Measurements from ENCODE around the gene CCDC9B. TPM values are rescaled to one million over a fixed set of nuclear protein-coding genes. Genes with fewer than 3 reads are reported as not detected.
A peak's percentile ranks its signal among the peaks of the same experiment; 100 is the strongest.

Gene CCDC9B
- total RNA-seq, 1 donor, result 23.9 TPM

- H3K9me3 ChIP-seq (ENCODE audit: low read depth, low read length), result no peaks in the 10 kb centered on the region
- H4K20me1 ChIP-seq (ENCODE audit: insufficient read depth, low read length), result no peaks in the 10 kb centered on the region
- H3K4me3 ChIP-seq (ENCODE audit: insufficient read depth, low read length), result no peak overlapping the region
- no peak overlapping the region for H2AFZ ChIP-seq (ENCODE audit: low read length)
- no peak overlapping the region for H3K27ac ChIP-seq (ENCODE audit: low read depth, low read length)
- peak; percentile 25 for DNase-seq (ENCODE audit: insufficient read length, low spot score, missing footprints)
- H3K36me3 ChIP-seq (ENCODE audit: insufficient read depth, low read length), result no peaks in the 10 kb centered on the region
- peaks cover 14% of the 10 kb centered on the region for H3K4me1 ChIP-seq (ENCODE audit: insufficient read depth, low read length)
- H3K4me2 ChIP-seq (ENCODE audit: insufficient read depth, low read length), result no peak overlapping the region
- no peaks in the 10 kb centered on the region for H3K79me2 ChIP-seq (ENCODE audit: insufficient read depth, low read length)
- no peaks in the 10 kb centered on the region for H3K27me3 ChIP-seq (ENCODE audit: insufficient read depth, low read length)
- TF ChIP-seq, protein P1, sequence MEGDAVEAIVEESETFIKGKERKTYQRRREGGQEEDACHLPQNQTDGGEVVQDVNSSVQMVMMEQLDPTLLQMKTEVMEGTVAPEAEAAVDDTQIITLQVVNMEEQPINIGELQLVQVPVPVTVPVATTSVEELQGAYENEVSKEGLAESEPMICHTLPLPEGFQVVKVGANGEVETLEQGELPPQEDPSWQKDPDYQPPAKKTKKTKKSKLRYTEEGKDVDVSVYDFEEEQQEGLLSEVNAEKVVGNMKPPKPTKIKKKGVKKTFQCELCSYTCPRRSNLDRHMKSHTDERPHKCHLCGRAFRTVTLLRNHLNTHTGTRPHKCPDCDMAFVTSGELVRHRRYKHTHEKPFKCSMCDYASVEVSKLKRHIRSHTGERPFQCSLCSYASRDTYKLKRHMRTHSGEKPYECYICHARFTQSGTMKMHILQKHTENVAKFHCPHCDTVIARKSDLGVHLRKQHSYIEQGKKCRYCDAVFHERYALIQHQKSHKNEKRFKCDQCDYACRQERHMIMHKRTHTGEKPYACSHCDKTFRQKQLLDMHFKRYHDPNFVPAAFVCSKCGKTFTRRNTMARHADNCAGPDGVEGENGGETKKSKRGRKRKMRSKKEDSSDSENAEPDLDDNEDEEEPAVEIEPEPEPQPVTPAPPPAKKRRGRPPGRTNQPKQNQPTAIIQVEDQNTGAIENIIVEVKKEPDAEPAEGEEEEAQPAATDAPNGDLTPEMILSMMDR (IDR thresholded peaks at IDR 0.05; ENCODE audit: extremely low read depth, low read depth, low read length), result no peak
Measured at GRCh38 chr15:40369971-40370370, 29.2 kb upstream of the CCDC9B start.

DNA sequence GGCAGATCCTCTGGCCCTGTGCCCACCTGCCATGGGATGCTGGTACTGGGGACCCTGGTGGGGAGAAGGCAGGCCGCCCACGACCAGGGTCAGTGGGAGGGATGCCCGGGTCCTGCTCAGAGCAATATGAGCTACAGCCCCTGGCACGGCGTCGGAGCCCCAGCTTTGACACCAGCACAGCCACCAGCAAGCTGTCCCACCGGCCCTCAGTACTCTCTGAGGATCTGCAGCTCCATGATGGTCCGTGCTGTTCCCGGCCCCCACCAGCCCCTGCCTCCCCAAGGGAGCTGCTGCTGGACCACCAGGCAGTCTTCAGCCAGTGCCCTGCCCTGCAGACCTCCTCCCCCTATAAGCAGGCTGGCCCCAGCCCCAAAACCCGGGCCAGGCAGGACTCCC is 28.7 kb upstream of the CCDC9B start:
- H3K4me1 ChIP-seq (ENCODE audit: insufficient read depth, low read length), result peaks cover 14% of the 10 kb centered on the region
- H3K4me2 ChIP-seq (ENCODE audit: insufficient read depth, low read length), result no peak overlapping the region
- H3K27ac ChIP-seq (ENCODE audit: low read depth, low read length), result no peak overlapping the region
- H3K36me3 ChIP-seq (ENCODE audit: insufficient read depth, low read length), result no peaks in the 10 kb centered on the region
- H4K20me1 ChIP-seq (ENCODE audit: insufficient read depth, low read length), result no peaks in the 10 kb centered on the region
- DNase-seq (ENCODE audit: insufficient read length, low spot score, missing footprints), result peak; percentile 29
- no peak overlapping the region for H3K4me3 ChIP-seq (ENCODE audit: insufficient read depth, low read length)
- no peak overlapping the region for H2AFZ ChIP-seq (ENCODE audit: low read length)
- no peaks in the 10 kb centered on the region for H3K79me2 ChIP-seq (ENCODE audit: insufficient read depth, low read length)
- TF ChIP-seq, protein P1 (IDR thresholded peaks at IDR 0.05; ENCODE audit: extremely low read depth, low read depth, low read length), result no peak
- H3K27me3 ChIP-seq (ENCODE audit: insufficient read depth, low read length), result no peaks in the 10 kb centered on the region
- no peaks in the 10 kb centered on the region for H3K9me3 ChIP-seq (ENCODE audit: low read depth, low read length)

DNA sequence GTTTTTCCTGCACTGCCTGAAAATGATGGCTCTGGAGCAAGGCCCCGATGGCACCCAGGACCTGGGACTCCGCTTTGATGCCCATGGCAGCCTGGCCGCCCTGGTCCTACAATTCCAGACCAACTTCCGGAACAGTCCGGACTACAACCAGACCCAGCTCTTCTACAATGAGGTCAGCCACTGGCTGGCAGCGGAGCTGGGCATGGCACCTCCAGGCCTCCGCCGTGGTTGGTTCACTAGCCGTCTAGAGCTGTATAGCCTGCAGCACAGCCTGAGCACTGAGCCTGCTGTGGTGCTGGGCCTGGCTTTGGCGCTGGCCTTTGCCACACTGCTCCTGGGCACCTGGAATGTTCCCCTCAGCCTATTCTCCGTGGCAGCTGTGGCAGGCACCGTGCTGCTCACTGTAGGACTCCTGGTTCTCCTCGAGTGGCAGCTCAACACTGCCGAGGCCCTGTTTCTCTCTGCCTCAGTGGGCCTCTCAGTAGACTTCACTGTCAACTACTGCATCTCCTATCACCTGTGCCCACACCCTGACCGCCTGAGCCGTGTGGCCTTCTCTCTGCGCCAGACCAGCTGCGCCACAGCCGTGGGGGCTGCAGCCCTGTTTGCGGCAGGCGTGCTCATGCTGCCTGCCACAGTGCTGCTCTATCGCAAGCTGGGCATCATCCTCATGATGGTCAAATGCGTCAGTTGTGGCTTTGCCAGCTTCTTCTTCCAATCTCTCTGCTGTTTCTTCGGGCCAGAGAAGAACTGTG is 28.2 kb upstream of the CCDC9B start:
- Histone ChIP-seq H3K27me3 (ENCODE audit: insufficient read depth, low read length) (peaks cover under 1% of the 10 kb centered on the region), H3K4me2 (ENCODE audit: insufficient read depth, low read length) (peak overlapping the region; percentile 69), H3K27ac (ENCODE audit: low read depth, low read length) (no peak overlapping the region), H3K9me3 (ENCODE audit: low read depth, low read length) (no peaks in the 10 kb centered on the region), H3K4me1 (ENCODE audit: insufficient read depth, low read length) (peaks cover 14% of the 10 kb centered on the region), H4K20me1 (ENCODE audit: insufficient read depth, low read length) (no peaks in the 10 kb centered on the region), H3K36me3 (ENCODE audit: insufficient read depth, low read length) (no peaks in the 10 kb centered on the region), H3K4me3 (ENCODE audit: insufficient read depth, low read length) (no peak overlapping the region), H2AFZ (ENCODE audit: low read length) (no peak overlapping the region), H3K79me2 (ENCODE audit: insufficient read depth, low read length) (no peaks in the 10 kb centered on the region)
- TF ChIP-seq, protein P1 (IDR thresholded peaks at IDR 0.05; ENCODE audit: extremely low read depth, low read depth, low read length), result no peak
- DNase-seq (ENCODE audit: insufficient read length, low spot score, missing footprints), result peak; percentile 82

DNA sequence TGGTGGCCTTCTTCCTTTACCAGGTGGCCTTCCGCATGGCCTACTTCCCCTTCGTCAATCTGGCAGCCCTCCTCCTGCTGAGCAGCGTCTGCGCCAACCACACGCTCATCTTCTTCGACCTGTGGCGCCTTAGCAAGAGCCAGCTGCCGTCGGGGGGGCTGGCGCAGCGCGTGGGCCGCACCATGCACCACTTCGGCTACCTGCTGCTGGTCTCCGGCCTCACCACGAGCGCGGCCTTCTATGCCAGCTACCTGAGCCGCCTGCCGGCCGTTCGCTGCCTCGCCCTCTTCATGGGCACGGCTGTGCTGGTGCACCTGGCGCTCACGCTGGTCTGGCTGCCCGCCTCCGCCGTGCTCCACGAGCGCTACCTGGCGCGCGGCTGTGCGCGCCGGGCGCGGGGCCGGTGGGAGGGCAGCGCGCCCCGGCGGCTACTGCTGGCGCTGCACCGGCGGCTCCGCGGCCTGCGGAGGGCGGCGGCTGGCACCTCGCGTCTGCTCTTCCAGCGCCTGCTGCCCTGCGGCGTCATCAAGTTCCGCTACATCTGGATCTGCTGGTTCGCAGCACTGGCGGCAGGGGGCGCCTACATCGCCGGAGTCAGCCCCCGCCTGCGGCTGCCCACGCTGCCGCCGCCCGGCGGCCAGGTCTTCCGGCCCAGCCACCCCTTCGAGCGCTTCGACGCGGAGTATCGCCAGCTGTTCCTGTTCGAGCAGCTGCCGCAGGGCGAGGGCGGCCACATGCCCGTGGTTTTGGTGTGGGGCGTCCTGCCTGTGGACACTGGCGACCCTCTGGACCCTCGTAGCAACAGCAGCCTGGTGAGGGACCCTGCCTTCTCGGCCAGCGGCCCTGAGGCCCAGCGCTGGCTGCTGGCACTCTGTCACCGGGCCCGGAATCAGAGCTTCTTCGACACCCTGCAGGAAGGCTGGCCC is 27.2 kb upstream of the CCDC9B start:
- Histone ChIP-seq H3K4me3 (ENCODE audit: insufficient read depth, low read length) (peak overlapping the region; percentile 65), H3K79me2 (ENCODE audit: insufficient read depth, low read length) (no peaks in the 10 kb centered on the region), H3K9me3 (ENCODE audit: low read depth, low read length) (no peaks in the 10 kb centered on the region), H3K4me2 (ENCODE audit: insufficient read depth, low read length) (peak overlapping the region; percentile 81), H3K4me1 (ENCODE audit: insufficient read depth, low read length) (peaks cover 12% of the 10 kb centered on the region), H3K27me3 (ENCODE audit: insufficient read depth, low read length) (peaks cover 5% of the 10 kb centered on the region), H4K20me1 (ENCODE audit: insufficient read depth, low read length) (no peaks in the 10 kb centered on the region), H2AFZ (ENCODE audit: low read length) (peak overlapping the region; percentile 83), H3K27ac (ENCODE audit: low read depth, low read length) (no peak overlapping the region), H3K36me3 (ENCODE audit: insufficient read depth, low read length) (no peaks in the 10 kb centered on the region)
- peak; percentile 100 for DNase-seq (ENCODE audit: insufficient read length, low spot score, missing footprints)
- TF ChIP-seq, protein P1 (IDR thresholded peaks at IDR 0.05; ENCODE audit: extremely low read depth, low read depth, low read length), result peak; percentile 68

Measured in osteoblast (primary cell).